Hepatocyte (in vitro differentiated cells): ENCODE results near the gene ATP6V0D1.

Experiments
- CTCF ChIP-seq: fragments of 200-600 bp; sonication (generic); IDR thresholded peaks from 2 replicates; pipeline ENCODE4 v1.5.1; 2016; ENCODE audit warnings: antibody characterized with exemption, mild to moderate bottlenecking; ENCODE audit not compliant: poor library complexity
- EZH2 ChIP-seq: fragments of 200-600 bp; sonication (generic); IDR thresholded peaks from 2 replicates; pipeline ENCODE4 v1.6.1; 2016; ENCODE audit warnings: antibody characterized with exemption, mild to moderate bottlenecking, borderline replicate concordance

DNA sequence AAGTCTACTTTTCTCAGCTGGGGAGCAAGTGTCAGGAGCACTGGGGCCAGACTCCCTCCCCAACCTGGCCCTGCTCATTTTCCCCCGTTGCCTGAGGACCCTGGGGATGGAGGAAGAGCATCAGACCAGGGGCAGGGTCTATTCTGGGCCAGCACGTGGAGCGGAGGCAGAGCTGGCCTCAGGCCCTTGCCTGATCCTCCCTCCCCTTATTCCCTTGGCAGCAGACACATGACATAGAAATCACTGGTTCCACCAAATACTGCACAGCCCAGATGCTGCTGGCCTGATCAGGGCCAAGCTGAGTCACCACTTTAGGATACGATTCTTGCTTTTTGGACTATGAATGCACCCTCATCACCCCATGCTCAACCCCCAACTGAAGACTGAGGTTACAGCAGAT lies 18.1 kb upstream of the ATP6V0D1 start:
- TF ChIP-seq CTCF (no peak), EZH2 (no peak)
